Measurements from ENCODE around the gene MTA2. TPM values are rescaled to one million over a fixed set of nuclear protein-coding genes. Genes with fewer than 3 reads are reported as not detected.
A peak's percentile ranks its signal among the peaks of the same experiment; 100 is the strongest.
"Not testable (repeated sequence)": the region's sequence is repeated elsewhere in the genome, so short reads cannot be mapped to it uniquely, and the experiment has no call there.

MTA2 gene
- total RNA-seq, 1 donor from 2014 or later, result 34.1 TPM

DNA sequence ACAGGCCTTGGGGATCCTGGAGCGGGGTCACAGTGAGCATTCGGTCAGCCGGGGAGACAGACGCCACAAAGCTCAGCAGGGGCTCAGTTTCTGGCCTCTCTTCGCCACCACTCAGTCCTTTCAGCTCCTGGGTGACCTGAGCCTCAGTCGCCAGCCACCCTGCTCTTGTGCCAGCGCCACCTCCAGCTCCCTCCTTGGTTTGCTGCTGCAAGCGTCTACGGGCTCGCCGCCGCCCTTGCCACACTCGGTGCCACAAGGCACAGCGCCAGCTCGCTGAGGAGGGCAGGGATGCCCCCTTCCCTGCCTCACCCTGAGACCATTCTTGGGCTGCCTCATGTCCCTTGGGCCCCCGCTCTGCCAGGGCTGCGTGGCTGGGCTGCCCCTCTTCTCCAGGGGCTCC is 26.5 kb downstream of the MTA2 start:
- intact Hi-C loops (cut with DNase I), result no loop called here
- ATAC-seq (no peak), DNase-seq (ENCODE audit: missing footprints) (peak; percentile 73)

DNA sequence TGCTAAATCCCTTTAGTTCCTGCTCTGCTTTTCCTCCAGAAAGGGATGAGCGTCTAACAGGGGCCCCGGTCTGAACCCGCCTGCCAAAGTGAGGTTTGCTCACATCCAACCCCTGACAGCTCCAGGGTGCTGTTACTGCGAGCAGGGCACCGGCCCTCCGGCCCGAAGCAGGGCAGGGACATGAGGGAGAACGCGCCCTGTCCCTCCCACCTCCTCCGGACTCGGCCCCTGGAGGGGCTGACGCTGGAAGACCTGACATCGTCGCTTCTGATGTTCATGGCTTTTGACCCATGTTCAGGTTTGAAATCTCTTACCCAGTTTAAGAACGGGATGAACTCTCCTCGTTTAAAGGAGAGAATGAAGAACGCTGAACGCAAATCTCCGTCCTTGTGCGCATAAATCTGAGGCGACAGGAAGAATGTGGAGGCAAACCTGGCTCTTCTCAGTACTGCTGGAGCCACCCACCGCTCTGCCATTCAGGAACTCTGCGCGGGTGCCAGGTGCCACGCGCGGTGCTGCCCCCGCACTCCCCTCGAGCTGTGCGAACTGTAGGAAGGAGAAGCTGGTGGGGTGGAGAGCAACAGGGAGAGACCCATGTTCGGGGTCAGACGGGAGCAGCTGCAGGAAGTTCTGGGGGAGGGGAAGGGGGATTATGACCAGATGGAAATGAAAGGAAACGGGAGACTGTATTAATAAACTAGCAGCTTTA is 27.1 kb downstream of the MTA2 start:
- peak; percentile 20 for ATAC-seq
- peak; percentile 82 for DNase-seq (ENCODE audit: missing footprints)
- intact Hi-C loops (cut with DNase I), result no loop called here

DNA sequence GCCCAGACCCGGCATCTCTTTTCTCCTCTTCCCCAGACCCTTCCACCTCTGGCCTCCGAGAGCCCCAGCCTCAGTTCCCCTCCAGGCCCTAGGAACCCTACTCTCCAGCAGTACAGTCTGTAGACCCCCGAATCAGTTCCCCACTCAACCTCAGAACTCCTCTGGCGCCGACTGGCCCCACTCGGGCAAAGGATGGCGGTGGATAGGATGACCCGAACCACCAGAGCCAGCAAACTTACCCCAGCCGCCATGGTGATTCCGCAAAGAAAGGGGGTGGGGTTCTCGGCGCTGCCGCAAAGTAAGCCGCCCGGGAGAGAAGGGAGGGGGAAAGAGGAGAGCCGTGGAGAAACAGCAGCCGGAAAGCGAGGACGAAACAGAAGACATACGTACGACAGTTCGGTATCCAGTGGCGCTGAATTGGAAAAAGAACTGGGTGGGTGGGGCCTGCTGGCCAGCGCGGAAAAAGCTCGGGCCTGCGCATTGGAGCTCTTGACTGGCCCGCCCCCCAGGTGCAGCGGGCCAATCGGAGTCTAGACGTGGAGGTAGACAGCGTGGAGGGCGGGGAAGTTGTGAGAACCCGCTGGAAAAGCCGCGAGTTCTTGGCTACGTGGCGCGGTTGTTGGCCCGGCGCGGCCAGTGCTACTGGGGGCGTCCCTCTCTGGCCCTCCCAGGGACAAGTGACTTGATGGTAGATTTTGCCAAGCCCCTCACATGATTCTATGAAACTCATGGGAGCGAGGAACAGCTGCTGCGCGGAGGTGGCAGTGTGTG is 27.9 kb downstream of the MTA2 start, which contains the start of gene EEF1G:
Gene EEF1G, minus strand, starts transcription at position 300 of the 771 bp plus-strand sequence. Its CDS starts 49 bp downstream, at position 251.
- ATAC-seq (peak; percentile 98), DNase-seq (ENCODE audit: missing footprints) (peak; percentile 98)
- intact Hi-C loops (cut with DNase I), result no loop called here

DNA sequence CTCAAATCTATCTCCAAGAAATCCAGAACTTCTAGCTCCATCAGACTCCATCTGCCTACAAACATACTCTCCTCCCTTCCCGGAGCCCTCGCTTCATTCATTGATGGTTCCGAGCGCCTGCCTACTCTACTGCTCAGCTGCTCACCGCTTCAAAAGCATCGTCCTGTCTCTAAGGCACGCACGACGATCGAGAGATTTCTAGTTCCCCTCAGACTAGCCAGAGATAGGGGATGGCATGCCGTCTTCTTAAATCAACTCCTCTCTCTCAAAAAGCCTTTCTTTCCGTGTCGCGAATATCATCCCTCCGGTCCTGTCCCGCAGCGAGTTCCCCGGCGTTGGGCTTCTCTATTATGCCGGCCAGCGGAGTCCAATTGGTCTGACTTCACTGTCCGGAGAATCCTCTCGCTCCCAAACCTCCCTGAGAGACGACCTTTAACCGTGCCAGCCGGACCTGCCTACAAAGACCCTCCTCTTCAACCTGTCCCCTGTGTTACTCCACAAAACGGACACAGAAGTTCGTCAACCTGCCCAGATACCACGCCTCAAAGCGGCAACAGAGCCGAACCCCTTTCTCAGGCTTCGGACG is 28.6 kb downstream of the MTA2 start:
- intact Hi-C loops (cut with DNase I), result no loop called here
- ATAC-seq (no peak), DNase-seq (ENCODE audit: missing footprints) (no peak)

DNA sequence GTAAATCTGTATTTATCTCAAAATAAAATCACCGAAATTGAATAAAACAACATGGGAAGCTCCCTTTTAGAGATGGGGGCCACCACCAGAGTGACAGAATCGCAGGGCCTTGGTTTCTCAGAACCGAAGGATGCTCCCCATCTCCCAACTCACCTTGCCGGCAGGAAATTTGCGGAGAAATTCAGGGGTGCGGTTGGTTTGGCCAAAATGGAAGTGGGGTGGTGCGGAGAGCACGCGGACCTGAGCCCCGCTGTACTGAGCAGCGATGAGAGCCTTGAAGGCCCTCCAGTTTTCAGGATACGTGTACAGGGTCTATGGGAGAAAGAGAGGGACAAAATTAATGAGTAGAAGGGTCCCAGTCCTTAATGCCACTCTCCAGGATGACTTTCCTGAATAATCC is 29.2 kb downstream of the MTA2 start:
- no peak for DNase-seq (ENCODE audit: missing footprints)
- intact Hi-C loops (cut with DNase I), result no loop called here
- ATAC-seq, result no peak

DNA sequence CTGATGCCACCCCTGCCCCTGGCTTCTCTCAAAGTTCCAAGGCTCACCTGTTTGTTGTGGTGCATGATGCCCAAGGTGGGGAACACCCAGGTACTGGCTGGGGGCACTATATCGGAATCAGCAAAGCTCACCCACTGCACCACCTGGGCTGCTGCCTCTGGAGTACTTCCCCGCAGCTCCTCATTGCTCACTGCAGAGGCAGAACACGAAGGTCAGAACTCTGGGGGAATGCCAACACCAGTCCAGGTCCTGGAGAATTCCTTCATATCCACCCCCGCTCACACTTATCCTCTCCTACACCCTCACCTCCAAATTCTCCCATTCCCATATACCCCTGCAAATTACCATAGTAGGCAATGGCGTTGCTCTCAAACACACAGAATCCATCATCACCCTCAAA is 30.2 kb downstream of the MTA2 start:
- DNase-seq (ENCODE audit: missing footprints); ATAC-seq; intact Hi-C loops (cut with DNase I): not testable (repeated sequence)

DNA sequence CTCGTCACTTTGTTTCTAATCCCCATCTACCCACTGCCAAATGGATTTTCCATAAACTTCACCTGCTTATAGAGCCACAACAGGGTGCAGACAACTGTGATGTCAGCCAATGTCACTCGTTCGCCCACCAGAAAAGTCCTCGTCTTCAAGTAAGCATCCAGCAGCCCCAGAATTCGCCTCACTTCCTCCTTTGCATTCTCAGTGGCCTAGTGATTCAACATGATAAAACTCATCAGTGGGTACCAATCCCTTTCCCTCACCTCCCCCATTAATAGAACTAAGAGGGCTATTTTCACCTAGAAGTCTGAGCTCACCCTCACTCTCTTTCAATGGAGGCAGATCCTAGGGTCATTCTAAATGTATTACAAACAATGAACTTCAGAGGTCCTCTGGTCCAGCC is 30.8 kb downstream of the MTA2 start:
- DNase-seq (ENCODE audit: missing footprints); ATAC-seq; intact Hi-C loops (cut with DNase I): not testable (repeated sequence)

DNA sequence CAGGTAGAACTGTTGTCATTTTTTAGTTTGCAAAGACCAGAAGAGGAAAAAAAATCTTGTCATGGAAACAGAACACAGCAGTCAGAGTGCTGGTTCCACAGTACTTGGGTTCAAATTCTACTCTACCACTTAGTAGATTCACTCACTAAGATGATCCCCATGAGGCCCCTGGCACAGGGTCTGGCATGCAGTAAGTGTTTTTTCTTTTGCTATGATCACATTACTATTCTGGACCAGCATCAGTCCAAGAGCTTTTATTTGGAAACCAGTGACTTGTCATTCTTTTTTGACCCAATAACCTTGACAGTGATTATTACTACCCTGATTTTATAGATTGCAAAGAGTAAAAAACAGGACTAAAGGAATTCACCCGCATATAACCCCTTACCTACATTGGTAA is 32.1 kb downstream of the MTA2 start:
- no peak for ATAC-seq
- intact Hi-C loops (cut with DNase I), result no loop called here
- DNase-seq (ENCODE audit: missing footprints), result no peak

DNA sequence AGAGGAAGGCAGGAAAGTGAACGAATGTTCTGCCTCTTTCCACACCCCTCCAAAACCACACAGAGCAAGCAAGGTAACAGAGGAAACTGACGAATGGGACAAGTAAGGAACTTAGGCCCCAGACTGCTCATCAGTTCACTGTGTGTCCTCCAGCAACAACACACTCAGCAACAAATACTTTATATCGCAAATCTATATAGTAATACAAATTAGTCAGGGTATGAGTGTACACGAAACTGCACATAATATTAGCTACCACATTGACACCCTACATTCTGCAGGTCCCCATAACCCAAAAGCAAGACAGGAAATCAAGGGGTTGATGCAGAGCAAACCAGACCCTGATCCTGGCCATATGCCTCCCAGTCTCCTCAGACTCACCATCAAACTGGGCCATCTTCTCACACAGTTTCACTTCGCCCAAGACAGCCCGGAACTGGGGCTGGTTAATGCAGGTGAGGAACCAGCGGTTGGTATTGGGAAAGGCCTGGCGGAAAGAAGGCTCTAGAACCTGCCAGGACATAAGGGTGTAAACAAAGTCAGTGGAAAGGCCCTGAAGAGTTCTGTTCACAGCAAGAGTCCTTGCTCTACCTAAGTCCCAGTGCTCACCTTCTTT is 34.5 kb downstream of the MTA2 start:
- intact Hi-C loops (cut with DNase I), result no loop called here
- ATAC-seq (no peak), DNase-seq (ENCODE audit: missing footprints) (no peak)

DNA sequence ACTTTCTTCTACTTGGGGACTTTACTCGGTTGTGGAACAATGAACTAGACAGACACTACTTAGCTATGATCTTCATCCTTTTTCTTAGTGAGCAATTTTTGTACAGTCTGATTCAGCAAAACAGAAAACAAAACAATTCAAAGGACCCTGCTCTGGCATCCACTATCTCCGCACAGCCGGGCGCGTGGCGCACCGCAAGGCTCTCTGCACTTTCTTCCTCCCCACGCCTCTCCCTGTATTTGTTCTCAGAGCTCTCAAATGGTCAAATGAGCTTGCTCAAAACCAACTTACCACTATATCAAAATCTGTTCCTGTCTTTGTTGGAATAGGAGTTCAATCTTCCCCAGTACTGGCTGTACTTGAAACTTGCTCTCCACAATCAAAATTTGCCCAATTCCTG is 35.4 kb downstream of the MTA2 start:
- intact Hi-C loops (cut with DNase I), result no loop called here
- DNase-seq (ENCODE audit: missing footprints), result no peak
- ATAC-seq, result no peak

DNA sequence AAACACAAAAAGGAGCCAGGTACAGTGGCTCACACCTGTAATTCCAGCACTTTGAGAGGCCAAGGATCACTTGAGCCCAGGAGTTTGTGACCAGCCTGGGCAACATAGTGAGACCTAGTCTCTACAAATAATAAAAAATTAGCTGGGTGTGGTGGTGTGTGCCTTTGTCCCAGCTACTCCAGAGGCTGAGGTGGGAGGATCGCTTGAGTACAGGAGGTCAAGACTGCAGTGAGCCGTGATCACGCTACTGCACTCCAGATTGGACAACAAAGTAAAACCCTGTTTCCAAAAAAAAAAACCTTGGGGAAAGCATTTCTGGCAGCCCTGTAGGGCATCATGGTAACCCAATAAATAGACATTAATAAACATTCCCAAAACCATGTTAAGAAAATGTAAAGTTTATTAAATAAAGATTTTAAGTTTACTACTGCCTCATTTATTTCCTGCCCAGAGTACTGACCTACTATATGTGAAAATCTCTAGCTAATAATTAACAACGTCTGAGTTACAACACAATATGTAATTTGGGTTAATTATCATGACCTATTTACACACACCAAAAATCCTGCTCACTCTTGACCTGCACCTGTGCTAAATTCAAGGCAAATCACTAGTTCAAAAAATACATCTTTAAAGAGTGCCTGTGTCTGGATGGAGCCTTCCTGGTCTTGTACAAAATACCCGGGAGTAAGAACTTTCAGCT is 36.4 kb downstream of the MTA2 start:
- DNase-seq (ENCODE audit: missing footprints), result no peak
- intact Hi-C loops (cut with DNase I), result no loop called here
- ATAC-seq, result no peak

DNA sequence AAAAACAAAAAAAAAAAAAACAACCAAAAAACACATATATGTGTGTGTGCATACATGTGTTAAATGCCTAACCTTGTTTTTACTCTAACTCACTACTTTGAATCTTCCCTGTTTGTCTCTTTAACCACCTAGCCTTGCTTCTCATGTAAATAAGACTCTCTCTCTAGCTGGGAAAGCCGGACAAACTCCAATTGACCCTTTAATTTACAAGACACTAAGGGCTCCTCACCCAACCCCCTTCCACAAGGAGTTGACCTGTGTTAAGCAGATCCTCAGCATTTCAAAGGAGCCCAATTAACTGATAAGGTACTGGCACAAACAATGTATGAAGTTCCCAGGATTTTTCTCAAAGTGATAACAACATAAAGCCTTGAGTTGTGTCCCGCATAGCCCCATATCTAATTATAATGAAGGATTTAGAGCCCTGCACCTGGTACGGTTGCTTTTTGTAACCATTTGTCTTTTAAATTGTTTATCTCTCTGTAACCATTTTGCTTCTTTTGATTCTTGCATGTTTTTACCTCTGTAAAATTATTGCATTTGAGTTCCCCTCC is 39.9 kb downstream of the MTA2 start:
- not testable (repeated sequence) for ATAC-seq; DNase-seq (ENCODE audit: missing footprints)
- intact Hi-C loops (cut with DNase I), result loop anchor here (2.0 kb wide), 2 partner anchors 17 to 163 kb away; no protein-coding TSS in a partner anchor

DNA sequence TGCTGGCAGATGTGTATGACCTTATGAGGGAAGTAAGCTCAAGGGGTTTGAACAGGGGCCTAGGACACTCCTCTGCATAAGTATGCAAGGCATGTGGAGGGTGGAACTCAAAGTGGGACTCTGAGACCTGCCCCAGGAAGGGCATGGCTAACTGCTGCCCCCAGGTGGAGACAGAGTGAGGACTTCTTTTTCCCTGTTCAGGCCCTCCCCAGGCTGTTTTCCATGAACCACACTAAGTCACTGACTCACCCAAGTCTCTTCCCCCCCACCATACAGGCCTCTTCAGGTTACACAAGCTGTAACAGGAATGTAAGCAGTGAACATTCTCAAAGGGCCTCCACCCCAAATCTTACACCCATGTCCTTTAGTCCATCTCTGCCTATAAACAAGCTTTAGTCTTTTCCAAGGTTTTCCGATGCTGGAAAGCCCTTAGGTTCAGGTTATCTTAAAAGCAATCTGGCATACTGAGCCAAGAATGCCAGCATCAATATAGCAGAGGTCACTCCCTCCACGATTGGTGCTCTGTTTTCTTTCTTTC is 41.0 kb downstream of the MTA2 start:
- peak; percentile 83 for ATAC-seq
- peak; percentile 77 for DNase-seq (ENCODE audit: missing footprints)
- intact Hi-C loops (cut with DNase I), result loop anchor here (1.0 to 2.0 kb wide), 4 partner anchors 16 to 162 kb away; no protein-coding TSS in a partner anchor

DNA sequence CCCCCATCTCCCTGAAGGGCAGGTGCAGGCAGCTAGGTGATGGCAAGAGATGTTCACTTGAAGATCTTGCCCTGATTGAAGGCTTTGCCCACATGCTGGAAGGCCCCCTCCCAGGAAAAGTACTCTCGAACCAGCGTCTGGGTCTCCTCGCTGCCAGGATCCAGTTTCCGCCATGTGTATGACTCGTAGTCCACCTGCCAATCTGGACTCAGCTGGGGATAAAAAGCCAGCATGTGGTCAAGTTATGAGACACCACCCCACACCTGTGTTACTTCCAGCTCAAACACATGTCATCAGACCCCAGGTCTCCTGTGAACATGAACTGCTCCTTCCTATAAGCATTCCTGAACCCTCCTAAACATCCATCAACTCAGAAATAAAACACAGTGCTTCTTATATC is 42.0 kb downstream of the MTA2 start:
- ATAC-seq; DNase-seq (ENCODE audit: missing footprints): not testable (repeated sequence)
- intact Hi-C loops (cut with DNase I), result loop anchor here (1.0 to 2.0 kb wide), 4 partner anchors 15 to 161 kb away; no protein-coding TSS in a partner anchor

DNA sequence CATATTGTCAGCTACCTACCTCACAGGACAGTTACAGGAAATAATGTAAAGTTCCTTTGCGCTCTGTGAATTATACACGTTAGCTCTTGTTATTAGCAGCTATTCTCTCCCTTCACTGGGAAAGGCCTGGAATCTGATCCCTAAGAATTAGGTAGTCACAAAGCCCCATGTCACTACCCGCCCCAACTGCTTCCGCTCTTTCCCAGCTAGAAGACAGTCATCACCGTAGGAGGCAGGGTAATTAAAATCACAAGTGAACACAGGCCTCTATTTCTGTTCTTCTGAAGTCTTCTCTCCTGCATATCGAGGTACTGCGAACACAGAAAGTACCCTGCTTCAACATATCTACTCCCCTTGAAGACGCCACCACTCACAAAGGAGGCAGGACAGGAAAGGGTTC is 42.5 kb downstream of the MTA2 start:
- intact Hi-C loops (cut with DNase I), result no loop called here
- DNase-seq (ENCODE audit: missing footprints), result no peak
- no peak for ATAC-seq

DNA sequence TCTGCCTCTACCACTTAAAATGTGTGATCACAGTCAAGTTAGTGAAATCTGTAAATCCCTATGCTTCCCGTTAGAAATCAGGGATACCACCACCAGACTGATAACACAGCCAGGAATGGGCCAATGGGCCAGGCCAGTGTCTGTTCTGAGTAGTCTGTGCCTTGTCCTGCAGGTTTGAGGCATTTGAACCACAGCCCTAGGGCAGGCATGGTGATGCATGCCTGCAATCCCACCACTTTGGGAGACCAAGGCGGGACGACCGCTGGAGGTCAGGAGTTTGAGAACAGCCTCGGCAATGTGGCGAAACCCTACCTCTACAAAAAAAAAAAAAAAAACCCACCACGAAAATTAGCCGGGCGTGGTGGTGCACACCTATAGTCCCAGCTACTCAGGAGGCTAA is 43.0 kb downstream of the MTA2 start:
- no peak for DNase-seq (ENCODE audit: missing footprints)
- ATAC-seq, result no peak
- intact Hi-C loops (cut with DNase I), result no loop called here

DNA sequence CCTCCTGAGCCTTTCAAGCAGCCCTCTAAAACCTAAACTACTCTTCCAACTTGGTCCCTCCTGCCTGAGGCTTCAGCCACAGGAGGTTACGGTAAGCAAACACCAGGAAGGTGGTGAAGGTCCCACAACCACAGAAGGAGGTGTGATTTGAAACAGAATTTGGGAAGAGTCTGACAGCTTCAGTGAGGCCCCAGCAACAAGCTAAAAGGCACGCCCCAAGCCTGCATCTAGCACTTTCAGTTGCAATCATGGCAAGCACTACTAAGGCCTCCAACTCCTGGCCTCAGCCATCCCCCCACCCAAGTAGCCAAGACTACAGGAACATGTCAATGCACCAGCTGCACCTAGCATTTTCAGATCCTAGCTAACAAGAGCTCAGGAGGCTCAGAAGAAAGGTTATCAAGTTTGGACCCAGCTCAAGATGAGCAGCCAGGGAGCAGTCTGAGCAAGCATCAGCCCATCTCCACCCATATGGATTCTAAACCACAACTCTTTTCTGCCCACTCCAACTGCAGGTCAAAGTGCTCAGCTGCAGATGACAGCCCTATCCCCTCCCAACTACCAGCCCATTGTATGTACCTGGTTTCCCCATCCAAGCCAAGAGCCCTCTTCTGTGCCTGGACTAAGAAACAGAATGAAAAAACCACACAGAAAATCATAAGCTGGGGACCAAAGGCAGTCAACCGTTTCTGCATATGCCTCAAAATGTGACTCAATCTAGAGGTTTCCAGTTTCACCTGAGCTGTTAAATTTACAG is 44.6 kb downstream of the MTA2 start:
- ATAC-seq, result no peak
- DNase-seq (ENCODE audit: missing footprints), result no peak
- intact Hi-C loops (cut with DNase I), result no loop called here

All from Right ventricle myocardium inferior (tissue), 1 donor.